ENCODE results near the gene CASZ1. TPM values are rescaled to one million over a fixed set of nuclear protein-coding genes. Genes with fewer than 3 reads are reported as not detected.

CASZ1 gene
- polyA plus RNA-seq, 1 experiment, result 0.64 TPM

GRCh38 chr1:10680487-10680886 lies 116.0 kb downstream of the CASZ1 start:
- no peak for DNase-seq (ENCODE audit: low read depth)
- TF ChIP-seq CTCF (IDR thresholded peaks at IDR 0.05; ENCODE audit: insufficient read depth, low read depth, low read length), result no peak
- POLR2A ChIA-PET, result no interaction called here

GRCh38 chr1:10679496-10680220 lies 116.8 kb downstream of the CASZ1 start:
- Histone ChIP-seq H3K4me3 (ENCODE audit: low read depth, low read length) (no peak overlapping the region), H3K36me3 (ENCODE audit: control insufficient read depth, insufficient read depth, low read length) (no peaks in the 10 kb centered on the region), H3K27me3 (ENCODE audit: control insufficient read depth, insufficient read depth, low read length) (no peaks in the 10 kb centered on the region)
- ChIA-PET POLR2A (no interaction called here), CTCF (interaction anchor here (0.6 to 0.8 kb wide), 2 partner anchors 9 to 14 kb away, joined by 3 read pairs; no protein-coding TSS in a partner anchor)
- no peak for TF ChIP-seq CTCF (IDR thresholded peaks at IDR 0.05; ENCODE audit: insufficient read depth, low read depth, low read length)
- no peak for DNase-seq (ENCODE audit: low read depth)

More at GRCh38 chr1:10680487-10680886, 116.0 kb downstream of the CASZ1 start:
- Histone ChIP-seq H3K4me3 (ENCODE audit: low read depth, low read length) (no peak overlapping the region), H3K36me3 (ENCODE audit: control insufficient read depth, insufficient read depth, low read length) (no peaks in the 10 kb centered on the region), H3K27me3 (ENCODE audit: control insufficient read depth, insufficient read depth, low read length) (no peaks in the 10 kb centered on the region)
- CTCF ChIA-PET, result interaction anchor here (0.8 kb wide), 1 partner anchor 10 kb away, joined by 3 read pairs; no protein-coding TSS in a partner anchor

GRCh38 chr1:10678852-10679251 lies 117.6 kb downstream of the CASZ1 start:
- H3K36me3 ChIP-seq (ENCODE audit: control insufficient read depth, insufficient read depth, low read length), result no peaks in the 10 kb centered on the region
- ChIA-PET POLR2A (interaction anchor here (0.6 kb wide), 1 partner anchor 121 kb away, joined by 3 read pairs; no protein-coding TSS in a partner anchor), CTCF (interaction anchor here (0.6 kb wide), 1 partner anchor 34 kb away, joined by 3 read pairs; no protein-coding TSS in a partner anchor)
- DNase-seq (ENCODE audit: low read depth), result no peak
- no peak for TF ChIP-seq CTCF (IDR thresholded peaks at IDR 0.05; ENCODE audit: insufficient read depth, low read depth, low read length)
- no peak overlapping the region for H3K4me3 ChIP-seq (ENCODE audit: low read depth, low read length)
- no peaks in the 10 kb centered on the region for H3K27me3 ChIP-seq (ENCODE audit: control insufficient read depth, insufficient read depth, low read length)

GRCh38 chr1:10678402-10678801 lies 118.0 kb downstream of the CASZ1 start:
- no peaks in the 10 kb centered on the region for H3K36me3 ChIP-seq (ENCODE audit: control insufficient read depth, insufficient read depth, low read length)
- ChIA-PET POLR2A (interaction anchor here (0.6 kb wide), 1 partner anchor 121 kb away, joined by 3 read pairs; no protein-coding TSS in a partner anchor), CTCF (interaction anchor here (0.6 kb wide), 1 partner anchor 34 kb away, joined by 3 read pairs; no protein-coding TSS in a partner anchor)
- no peak for DNase-seq (ENCODE audit: low read depth)
- H3K27me3 ChIP-seq (ENCODE audit: control insufficient read depth, insufficient read depth, low read length), result no peaks in the 10 kb centered on the region
- no peak for TF ChIP-seq CTCF (IDR thresholded peaks at IDR 0.05; ENCODE audit: insufficient read depth, low read depth, low read length)
- H3K4me3 ChIP-seq (ENCODE audit: low read depth, low read length), result no peak overlapping the region

- ChIA-PET POLR2A (interaction anchor here (0.6 kb wide), 1 partner anchor 122 kb away, joined by 3 read pairs; no protein-coding TSS in a partner anchor), CTCF (no interaction called here)
- H3K4me3 ChIP-seq (ENCODE audit: low read depth, low read length), result no peak overlapping the region
- DNase-seq (ENCODE audit: low read depth), result no peak
- TF ChIP-seq CTCF (IDR thresholded peaks at IDR 0.05; ENCODE audit: insufficient read depth, low read depth, low read length), result no peak
- H3K27me3 ChIP-seq (ENCODE audit: control insufficient read depth, insufficient read depth, low read length), result no peaks in the 10 kb centered on the region
- no peaks in the 10 kb centered on the region for H3K36me3 ChIP-seq (ENCODE audit: control insufficient read depth, insufficient read depth, low read length)
Measured at GRCh38 chr1:10677491-10678391, 118.7 kb downstream of the CASZ1 start.
